NCI-H1436 (cell line): ENCODE measurements around the gene SHISA3.
"Not testable (repeated sequence)": the region's sequence is repeated elsewhere in the genome, so short reads cannot be mapped to it uniquely, and the experiment has no call there.

ENCODE experiments used
- DNase-seq: peaks from one replicate; lab custom pipeline; 2025; lab: John Stamatoyannopoulos, UW

Gene SHISA3

DNA sequence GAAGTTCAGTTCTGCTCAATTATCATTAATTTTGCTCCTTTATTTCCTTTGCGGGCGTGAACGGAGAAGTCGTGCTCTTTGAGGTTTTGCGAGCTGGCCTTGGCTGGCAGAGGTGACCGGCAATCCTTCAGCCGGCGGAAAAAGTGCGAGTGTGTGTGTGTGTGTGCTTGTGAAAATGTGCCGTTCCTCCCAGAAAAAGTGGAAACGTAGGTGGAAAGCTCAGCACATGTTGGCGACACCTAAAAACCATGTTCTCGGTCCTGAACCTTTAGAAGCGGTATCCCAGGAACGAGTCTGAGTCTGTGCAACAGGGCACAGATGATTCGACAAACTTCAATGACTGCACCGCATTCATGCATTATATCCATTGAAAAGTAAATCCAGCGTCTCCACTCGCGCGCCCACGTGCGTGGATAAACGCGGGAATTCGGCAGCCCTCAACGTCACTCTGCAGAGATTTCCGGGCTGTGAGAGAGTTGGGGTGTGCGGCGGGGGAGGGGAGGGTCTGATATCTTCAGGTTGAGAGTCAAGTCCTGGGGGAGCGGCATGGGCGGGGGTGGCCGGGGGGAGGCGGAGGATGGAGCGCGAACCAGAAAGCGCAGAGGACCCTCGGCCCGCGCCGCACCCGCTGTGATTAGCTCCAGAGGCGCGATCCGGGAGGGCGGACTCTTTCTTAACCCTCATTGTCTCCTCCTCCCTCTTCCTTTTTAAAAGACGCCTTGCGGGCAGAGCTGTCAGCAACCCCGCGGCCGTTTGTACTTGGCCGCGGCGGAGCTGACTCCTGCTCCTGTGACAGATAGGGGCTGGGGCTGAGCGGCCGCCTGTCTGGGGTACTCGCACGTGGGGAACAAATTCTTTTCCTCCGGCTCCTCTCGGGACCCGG, at the start of gene SHISA3:
Gene SHISA3 (plus strand): TSS at position 737 of the 883 bp plus-strand sequence. CDS start 569 bp downstream, outside the sequence.
- no peak for DNase-seq

DNA sequence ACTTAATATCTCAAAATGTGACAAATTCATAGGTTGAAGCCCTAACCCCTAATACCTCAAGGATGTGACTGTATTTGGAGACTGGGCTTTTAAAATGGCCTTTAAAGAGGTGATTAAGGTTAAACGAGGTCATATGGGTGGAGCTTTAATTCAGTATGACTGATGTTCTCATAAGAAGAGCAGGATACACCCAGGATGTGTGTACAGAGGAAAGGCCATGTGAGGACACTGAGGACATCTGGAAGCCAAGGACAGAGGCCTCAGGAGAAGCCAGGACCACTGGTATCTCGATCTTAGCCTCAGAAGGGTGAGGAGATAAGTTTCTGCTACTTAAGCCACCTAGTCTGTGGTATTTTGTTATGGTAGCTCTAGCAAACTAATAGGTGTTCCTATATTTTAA, 49.0 kb upstream of the SHISA3 start:
- no peak for DNase-seq

DNA sequence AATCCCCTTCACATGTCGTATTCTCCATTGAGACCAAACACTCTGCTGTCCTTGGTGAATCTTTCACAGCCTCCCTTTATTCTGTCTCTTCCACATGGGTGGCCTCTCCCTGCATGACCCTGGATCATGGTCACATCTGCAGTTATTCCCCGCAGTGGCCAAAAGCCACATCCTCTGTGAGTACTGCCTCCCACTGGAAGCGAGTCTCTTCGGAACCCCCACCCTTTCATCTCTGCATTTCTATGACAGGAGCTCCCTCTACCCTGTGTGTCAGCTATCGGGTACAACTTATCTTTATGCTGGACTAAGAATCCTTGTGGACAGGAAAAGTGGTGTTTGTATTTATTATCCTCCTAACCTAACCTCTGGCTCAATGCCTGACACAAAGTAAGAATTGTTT, 48.6 kb upstream of the SHISA3 start:
- DNase-seq, result no peak

DNA sequence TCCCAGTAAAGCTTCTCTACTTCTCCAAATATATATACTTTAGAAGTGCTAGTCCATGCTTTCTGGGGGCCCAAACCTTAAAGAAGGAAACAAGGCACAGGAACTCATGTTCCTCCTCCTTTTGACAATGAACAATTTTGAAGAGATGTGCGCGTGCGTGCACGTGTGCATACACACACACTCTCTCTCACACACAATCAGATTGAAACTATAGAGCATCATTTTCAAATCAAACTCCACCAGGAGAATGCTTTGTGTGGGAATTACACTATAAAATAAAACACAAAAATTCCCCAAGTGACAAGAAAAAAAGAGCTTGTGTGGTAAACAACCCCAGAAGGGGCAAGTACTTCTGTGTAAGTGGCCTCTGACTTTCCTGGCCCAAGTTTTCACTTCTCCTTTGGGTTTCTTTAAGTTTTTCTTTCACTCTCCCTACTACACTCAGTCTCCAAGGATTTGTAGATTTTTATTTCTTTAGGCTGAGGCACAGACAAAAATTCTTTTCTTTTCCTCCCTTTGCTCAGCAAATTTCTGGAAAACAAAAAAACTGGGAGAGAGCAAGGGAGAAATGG, 46.6 kb upstream of the SHISA3 start:
- no peak for DNase-seq

DNA sequence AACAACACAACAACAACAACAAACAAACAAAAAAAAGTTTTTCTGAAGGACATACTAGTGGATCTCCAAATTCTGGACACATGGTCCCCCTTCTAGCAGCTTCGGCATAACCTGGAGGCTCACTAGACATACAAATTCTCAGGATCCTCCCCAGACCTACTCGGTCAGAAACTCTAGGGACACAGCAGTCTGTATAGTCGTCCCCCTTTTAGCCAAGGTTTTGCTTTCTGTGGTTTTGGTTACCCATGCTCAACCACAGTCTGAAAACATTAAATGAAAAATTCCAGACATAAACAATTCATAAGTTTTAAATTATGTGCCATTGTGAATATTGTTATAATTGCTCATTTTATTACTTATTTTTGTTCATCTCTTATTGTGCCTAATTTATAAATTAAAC, 45.2 kb upstream of the SHISA3 start:
- no peak for DNase-seq

DNA sequence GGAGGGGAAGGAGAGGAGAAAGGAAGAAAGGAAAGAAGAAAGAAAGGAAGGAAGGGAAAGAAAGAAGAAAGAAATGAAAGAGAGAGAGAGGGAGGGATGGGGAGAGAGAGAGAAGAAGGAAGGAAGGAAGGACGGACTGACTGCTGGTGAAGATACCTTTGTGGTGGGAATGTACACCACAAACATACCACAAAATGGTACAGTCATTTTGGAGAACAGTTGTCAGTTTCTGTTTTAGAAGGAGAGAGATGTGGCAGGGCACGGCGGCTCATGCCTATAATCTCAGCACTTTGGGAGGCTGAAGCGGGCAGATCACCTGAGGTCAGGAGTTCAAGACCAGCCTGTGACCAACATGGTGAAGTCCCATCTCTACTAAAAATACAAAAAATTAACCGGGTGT, 40.0 kb upstream of the SHISA3 start:
- no peak for DNase-seq

DNA sequence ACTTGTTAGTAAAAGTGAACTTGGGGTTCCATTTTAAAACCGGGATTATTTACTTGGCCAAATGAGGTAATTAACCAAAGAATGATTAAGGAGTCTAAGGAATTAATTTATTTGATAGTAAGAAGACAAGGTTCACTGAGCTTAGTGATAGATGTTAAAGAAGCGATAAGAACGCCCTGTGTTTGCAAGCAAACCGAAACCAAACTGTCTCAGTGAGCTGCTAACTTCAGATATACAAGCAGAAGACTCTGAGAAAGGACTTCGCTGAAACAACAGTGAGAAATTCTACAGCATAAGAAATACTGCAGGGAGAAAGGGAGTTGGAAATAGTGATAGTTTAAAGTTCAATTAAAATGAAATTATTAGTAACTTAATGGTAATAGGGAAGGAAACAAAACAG, 37.6 kb upstream of the SHISA3 start:
- no peak for DNase-seq

DNA sequence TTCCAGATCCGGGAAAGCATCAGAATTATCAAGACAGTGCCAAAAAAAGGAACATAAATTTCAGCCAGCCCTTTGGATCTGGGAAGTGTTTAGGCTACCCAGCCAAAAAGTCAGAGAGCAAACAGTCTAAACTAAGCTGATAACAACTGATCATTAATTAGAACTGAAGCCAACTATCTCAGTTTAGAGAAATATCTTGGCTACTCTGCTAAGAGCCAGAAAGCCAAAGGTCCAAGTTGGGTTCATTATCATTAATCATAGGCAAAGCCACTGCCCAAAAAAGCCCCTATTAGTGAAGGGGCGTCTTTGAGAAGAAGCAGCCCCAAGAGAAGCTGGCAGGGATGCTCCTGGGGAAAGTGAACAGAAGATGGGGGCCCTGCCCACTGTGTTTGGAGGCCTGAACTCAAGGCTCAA, 37.0 kb upstream of the SHISA3 start:
- DNase-seq, result no peak

DNA sequence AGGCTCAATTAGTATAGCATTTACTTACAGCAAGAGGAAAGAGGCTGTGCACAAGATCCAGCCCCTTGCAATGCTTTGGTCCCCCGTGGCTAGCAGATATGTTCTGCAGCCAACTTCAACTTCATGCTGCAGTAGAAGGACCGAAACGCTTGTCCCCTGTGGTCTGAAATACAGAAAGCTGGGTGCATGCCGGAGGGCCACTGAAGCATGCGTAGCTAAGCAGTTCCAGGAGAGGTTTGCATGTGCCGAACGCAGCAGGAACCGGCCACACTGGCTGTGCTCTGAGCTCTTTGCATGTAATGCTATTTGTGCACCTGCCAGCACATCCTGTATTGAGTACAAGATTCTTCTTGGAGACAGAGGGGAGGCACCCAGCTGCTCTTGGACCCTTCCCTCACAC, 35.8 kb upstream of the SHISA3 start:
- DNase-seq, result no peak

DNA sequence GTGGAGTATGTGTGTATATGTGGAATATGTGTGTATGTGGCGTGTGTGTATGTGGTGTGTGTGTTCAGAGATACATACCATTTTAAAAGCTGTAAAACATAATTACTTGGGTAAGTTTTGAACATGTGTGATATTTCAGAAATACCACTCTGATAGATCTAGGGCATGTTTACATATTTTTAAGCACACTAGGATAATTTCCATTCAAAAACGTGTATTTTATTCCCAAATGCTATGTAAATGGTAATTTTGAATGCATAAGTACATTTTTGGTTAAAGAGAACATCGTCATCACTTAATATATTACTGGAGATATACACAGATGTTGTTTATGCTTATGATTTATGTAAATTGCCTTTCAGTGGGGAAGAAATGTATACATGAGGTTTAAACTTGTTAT, 34.7 kb upstream of the SHISA3 start:
- no peak for DNase-seq

DNA sequence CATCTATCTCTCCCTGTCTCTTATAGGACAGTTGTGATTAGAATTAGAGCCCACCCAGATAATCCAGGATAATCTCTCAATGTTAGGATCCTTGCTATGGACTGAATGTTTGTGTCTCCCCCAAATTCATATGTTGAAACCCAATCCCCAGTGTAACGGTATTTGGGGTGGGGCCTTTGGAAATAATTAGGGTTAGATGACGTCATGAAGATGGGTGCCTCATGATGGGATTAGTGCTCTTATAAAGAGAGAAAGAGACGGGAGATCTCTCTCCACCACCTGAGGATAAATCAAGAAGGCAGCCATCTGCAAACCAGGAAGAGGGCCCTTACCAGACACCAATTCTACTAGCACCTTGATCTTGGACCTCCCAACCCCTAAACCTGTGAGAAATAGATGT, 33.7 kb upstream of the SHISA3 start:
- DNase-seq, result no peak

DNA sequence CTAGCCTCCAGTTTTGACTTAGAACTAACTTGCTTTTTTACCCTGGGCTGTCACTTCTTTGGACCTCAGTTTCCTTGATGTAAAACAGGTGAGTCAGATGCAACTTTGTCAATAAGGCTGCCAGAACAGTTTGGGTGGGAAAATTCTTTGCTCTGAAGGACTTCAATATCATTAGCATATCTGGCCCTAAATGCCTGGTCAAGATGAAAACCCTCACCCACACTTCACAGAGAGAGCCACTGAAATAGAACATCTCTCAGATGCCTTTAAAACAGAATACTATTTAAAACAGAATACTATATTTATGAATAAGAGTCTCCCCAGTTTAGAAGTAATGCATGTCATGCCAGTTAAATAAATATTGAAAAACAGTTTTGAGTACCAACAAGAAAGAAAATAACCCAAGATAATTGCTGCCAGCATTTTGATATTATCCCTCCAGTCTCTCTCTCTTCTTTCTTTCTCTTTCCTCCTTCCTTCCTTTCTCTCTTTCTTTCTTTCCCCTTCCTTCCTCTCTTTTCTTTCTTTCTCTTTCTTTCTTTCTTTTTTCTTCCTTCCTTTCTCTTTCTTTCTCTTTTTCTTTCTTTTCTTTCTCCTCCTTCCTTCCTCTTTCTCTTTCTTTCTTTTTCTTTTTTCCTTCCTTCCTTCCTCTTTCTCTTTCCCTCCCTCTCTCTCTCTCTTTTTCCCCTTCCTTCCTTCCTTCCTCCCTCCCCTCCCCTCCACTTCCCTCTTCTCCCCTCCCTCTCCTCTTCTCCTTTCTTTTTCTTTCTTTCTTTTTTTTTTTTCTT, 32.8 kb upstream of the SHISA3 start:
- no peak for DNase-seq

DNA sequence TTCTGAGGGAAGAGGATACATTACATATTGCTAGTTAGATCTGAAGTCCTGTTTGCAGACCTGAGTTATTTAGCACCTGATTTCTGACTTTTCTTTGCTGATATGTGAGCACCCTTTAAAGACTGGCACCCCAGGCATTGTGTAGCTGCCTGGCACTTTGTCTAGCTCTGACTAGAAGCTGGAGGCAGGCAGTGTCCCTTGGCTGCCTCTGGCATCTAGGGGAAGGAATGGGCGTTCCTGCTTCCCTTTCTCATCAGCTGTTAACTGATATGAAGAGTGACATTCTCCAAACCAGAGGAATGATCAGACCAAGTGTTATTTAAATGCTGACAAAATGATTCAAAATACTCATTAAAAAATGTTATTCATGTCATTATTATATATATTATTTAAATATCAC, 30.3 kb upstream of the SHISA3 start:
- no peak for DNase-seq

DNA sequence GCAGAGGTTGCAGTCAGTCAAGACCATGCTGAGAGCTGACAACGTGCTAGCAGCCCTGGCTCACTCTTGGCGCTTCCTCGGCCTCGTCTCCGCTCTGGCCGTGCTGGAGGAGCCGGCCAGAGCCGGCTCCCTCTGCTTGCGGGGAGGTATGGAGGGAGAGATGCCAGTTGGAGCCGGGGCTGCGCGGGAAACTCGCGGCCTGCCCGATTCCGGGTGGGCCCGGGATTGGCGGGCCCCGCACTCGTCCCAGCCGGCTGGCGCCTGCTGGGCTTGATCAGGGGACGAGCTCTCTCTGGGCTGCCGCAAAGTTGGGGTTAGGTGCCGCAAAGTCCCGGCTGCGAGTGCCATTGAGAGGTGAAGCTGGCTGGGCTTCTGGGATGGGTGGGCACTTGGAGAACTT, 27.8 kb upstream of the SHISA3 start:
- no peak for DNase-seq

DNA sequence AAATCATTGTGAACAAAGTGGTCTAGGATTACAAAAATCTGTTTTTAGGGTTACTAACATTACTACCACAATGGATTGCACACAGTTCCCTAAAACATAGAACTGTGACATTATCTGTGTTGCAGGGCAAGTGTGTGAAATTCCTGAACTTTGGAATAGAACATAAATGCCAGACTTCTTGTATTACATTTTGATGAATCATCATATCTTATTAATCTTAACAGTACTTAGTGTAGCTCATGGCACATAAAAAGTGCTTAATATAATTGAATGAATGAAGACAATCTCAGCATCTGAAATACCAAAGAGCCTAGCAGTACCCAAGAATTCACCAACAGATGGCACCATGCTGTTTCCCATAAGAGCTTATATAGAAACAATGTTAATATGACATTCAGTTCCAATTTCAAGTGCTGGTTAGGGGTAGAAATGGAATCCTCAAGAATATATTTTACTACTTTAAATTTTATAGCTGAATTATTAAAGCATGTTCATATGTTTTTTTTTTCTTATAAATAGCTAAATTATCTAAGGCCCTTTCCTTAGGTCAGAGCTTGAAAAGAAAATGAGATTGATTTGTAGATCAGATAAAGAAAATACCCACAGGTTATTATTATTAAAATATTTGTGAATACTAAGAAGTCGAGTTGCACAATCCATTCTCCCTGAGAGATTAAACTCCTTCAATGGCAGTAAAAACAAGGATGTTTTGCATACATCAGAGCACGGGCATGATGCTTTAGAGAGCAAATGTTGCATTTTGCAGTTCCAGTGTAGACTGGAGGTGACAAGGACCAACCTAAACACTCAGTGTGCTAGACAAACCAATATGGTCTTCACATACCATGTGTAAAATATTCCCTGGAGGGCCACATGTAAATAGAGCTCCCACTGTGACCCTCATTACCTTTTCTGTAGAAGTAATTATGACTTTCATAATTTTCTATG, 25.7 kb upstream of the SHISA3 start:
- DNase-seq, result no peak

DNA sequence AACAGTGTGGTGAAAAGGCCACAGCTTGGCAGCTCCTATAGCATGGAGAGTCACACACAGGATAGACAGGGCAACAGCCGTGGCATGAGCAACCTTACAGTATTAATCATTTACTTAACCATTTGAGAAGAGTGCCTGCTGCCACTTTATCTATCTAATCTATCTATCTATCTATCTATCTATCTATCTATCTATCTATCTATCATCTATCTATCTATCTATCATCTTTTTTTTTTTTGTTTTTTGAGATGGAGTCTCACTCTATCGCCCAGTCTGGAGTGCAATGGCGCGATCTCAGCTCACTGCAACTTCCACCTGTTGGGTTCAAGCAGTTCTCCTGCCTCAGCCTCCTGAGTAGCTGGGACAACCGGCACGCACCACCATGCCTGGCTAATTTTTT, 25.0 kb upstream of the SHISA3 start:
- not testable (repeated sequence) for DNase-seq

DNA sequence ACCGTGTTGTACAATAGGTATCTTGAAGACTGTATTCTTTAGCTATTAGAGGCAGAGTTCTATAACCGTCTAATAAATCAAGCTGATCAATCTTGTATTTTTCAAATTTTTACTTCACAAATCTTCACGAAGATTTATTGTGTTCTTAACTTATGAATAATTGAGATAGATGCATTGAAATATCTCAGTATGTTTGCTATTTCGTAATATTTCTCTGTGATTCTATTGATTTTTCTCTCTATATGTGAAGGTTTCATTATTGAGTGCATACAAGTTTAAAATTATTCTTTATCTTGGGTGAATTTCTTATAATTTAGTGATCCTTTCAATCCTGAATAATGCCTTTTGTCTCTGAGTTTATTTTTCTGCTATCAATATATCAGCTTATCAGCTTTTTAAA, 19.8 kb upstream of the SHISA3 start:
- DNase-seq, result no peak

DNA sequence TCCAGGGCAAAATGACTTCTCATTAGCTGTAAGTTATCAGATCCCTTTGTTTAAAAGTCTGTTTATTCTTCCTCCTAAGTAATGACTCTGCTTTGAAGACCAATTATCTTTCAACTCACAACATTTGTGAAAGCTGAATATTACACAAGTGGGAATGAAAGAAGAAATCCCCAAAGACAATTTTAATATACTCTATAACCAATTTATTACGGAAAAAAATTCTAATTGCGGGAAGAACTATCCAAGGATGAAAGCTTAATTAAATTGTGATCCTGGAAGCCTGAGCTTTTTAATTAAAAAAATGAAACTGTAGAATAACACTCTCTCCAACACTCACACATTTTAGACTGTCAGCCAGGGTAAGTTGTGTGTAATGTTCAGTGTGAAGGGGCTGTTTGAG, 15.6 kb upstream of the SHISA3 start:
- DNase-seq, result no peak

DNA sequence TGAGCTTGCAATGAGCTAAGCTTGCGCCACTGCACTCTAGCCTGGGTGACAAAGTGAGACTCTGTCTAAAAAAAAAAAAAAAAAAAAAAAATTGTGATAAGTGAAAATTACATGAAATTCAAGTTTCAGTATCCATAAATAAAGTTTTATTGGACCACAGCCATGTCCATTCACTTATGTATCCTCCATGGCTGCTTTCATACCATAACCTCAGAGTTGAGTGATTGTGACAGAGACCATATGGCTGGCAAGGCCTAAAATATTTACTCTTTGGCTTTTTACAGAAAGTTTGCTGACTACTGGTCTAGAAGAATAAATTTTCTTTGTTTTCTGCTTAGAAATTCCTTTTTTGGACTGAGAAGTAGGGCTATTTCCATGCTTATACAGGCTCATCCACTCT, 11.8 kb upstream of the SHISA3 start:
- no peak for DNase-seq

DNA sequence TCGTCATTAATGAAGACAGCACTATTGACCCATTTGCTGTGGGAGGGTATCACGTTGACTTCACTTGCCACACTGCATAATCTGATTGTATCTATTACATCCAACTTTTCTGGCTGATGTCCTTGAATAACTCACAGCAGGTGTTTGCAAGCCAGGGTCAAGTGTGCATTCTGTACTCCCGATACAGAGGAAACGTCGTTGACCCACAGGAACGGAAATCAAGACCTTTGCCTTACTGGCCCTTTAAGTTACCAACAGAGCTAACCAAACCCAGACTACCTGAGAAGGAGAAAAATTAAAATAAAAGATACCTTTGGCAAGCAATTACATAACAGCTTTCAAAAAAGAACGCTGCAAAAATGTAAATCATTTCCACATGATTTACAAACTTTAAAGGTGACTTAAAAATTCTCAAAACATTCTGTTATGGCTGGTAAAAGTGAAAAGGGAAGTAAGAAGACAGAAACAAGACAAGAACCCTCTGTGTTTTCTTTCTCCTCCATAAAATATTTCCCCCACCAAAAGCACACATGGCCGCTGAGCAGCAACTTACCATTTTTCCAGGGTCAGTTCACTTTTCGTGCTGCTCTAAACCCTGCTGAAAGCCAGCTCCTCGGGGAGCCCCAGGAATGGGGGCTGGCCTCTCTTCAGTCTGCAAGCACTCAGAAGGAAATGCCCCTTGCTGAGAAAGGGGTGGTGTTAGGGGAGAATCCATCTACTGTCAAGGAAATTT, 6.5 kb upstream of the SHISA3 start:
- DNase-seq, result no peak

DNA sequence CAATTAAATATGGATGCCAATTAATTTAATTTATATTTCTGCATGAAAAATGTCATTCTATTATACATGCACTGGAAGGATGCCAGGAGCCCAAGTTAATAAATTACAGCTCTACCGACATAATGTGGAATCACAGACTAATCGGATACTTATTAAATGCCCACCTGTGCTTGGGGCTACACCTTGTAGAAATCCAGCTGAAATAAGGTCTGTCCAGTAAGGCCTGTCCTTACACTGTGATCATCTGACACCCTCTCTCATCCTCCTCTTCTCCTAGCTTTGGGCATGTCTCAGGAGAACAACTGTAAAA, 6.0 kb upstream of the SHISA3 start:
- no peak for DNase-seq
